Activated CD8-positive, alpha-beta memory T cell treated with anti-CD3 and anti-CD28 coated beads, Interleukin-2, amount 50 U/mL, for 1 hour (primary cell): ENCODE results near the gene MRPL38.

Experiments
- DNase-seq: peaks from one replicate; pipeline ENCODE4 v3.0.0-alpha.2; 2020; ENCODE audit errors: extremely low read depth

The MRPL38 gene

GRCh38 chr17:75919611-75920010 is 14.9 kb upstream of the MRPL38 start:
- no peak for DNase-seq

DNA sequence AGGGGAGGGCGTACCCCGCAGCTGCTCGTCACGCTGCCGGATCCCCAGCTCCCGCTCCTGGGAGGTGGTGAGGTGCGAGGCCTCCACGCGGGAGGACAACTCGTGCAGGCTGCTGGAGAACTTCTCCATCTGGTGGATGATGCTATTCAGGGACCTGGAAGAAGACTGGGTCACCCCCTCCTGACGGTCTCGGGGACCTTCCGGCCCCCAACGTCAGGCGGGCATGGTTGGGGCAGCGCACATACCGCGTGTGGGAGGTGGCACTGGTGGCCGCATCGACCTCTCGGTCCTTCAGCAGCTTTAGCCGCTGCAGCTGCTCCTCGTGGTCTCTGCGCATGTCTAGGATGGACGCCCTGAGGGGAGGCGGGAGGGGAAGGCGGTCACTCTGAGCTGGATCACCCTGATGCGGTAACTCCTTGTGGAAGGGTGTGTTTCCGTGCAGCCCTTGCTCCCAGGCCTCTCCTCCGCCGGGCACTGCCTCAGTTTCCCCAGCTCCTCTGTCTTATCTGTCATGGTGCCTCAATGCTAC is 13.3 kb upstream of the MRPL38 start:
- DNase-seq: no peak

- DNase-seq: no peak
Observed at GRCh38 chr17:75917141-75917916, 12.6 kb upstream of the MRPL38 start.

DNA sequence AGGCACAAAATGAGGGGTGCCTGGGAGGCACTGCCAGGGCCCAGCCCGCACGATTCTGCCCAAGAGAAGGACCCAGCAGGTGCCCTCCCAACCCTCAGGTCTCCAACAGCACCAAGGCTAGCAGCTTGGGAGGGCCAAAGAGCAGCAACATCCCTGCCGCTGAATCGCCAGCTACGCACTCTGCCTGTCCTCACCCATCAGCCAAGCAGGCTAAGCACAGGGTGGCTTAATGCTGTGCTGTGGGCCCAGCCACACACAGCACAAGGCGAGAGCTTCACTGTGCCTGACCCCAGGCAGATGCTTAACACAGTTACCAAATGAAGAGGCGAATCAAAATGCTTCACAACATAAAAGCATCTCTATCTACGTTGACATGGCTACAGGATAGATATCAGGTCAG is 10.6 kb upstream of the MRPL38 start:
- no peak for DNase-seq

- no peak for DNase-seq
Observed at GRCh38 chr17:75914643-75915267, 10.1 kb upstream of the MRPL38 start.

DNA sequence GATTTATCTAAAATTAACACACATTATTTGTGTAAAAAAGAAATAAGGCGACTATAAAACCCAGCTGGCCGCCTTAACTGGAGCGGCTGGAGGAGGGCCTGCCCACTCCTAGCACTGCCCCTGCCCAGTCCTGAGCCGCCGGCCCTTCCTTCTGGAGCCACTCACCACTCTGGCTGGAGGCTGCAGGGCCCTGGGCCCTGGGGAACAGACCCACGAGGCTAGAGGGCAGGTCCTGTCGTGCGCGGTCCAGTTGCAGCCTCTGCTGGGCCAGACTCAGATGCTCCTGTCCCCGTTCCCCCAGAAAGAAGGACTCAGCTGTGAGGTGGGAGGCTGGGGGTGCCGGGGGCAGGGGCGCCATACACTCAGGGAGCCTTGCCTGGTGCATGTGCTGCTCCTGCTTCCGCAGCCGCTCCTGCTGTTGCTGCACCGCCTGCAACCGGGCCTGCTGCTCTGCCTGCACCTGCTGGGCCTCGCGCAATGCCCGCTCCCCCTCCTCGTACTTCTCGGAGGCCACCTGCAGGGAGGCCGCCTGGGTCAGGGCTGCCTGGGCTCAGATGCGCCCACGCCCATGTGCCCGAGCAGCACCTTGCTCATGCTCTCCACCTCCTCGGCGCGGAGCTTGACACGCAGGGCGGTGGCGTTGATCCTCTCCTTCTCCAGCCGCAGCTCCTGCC is 9.0 kb upstream of the MRPL38 start:
- DNase-seq: no peak

DNA sequence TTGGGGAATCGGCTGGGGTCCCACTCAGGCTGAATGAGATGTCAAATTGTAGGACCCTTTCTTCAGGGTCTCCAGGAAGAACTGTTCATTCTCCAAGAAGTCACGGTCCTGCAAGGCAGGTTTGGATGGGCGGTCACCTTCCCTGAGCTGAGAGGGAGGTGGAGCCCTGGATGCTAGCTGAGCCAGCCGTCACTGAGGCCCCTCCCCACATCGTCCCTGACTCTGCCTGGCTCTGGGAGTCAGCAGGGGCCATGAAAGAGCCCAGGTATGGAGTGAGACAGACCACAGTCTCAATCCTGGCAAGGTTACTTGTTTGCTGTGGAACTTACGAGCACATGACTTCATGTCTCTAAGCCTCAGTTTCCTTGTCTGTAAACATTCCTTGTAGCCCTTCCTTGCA is 6.0 kb upstream of the MRPL38 start:
- DNase-seq: no peak

DNA sequence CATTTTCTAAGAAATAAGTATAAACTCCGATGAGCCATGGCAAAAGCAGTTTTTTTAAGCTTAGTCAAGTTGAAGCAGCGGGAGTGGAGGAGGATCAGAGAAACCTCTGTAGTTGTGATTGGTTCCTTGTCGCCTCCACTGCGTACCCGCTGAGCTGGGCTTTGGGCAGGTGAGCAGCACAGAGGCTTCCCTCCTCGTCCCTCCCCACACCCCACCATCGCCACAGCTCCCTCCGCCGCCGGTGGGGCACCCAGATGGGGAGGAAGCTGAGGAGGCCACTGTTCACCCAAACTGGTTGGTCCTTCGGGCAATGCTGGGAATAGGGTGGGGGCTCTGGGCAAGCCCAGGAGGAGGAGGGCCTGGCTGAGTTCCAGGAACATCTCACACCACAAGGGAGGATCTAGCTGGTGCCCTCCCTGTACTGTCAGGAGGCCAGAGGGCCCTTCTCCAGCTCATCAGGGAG is 5.2 kb upstream of the MRPL38 start:
- no peak for DNase-seq

GRCh38 chr17:75909051-75909811 is 4.5 kb upstream of the MRPL38 start:
- no peak for DNase-seq

GRCh38 chr17:75908201-75908600 is 3.5 kb upstream of the MRPL38 start:
- no peak for DNase-seq

DNA sequence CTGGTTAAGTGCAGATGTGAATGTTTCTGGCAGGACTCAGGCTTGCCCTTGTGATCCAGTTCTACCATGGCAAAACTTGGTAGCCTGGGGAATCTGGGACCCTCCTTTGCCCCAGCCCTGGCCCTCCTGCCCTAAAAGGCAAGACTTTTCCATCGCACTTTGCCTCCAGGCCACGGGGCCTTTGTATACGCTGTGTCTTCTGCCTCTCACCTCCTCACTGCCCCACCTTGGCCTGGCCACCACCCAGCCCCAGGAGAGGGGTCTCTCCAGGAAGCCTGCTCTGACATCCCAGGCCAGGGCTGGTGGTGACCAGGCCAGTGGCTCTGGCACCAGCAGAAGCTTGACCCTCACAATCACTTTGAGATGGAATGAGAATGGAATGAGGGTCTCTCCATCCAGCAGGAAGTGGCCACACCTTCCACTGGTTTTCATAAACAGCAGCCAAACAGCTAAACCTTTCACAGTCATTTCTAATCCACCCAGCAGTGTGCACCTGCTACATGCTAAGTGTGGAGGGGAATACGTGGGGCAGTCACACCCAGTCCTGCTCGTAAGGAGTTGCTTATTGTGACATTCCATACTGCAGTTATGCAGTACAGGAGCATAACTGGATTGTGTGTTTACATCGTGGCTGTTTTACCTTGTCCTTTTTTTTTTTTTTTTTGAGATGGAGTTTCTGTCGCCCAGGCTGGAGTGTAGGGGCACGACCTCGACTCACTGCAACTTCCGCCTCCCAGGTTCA is 1.6 kb upstream of the MRPL38 start:
- no peak for DNase-seq

GRCh38 chr17:75902406-75902805 is 2.3 kb downstream of the MRPL38 start:
- DNase-seq: no peak

- no peak for DNase-seq
Observed at GRCh38 chr17:75901727-75902126, 3.0 kb downstream of the MRPL38 start.

GRCh38 chr17:75900691-75901533 is 3.8 kb downstream of the MRPL38 start:
- no peak for DNase-seq

GRCh38 chr17:75899767-75900468 is 4.8 kb downstream of the MRPL38 start:
- no peak for DNase-seq

DNA sequence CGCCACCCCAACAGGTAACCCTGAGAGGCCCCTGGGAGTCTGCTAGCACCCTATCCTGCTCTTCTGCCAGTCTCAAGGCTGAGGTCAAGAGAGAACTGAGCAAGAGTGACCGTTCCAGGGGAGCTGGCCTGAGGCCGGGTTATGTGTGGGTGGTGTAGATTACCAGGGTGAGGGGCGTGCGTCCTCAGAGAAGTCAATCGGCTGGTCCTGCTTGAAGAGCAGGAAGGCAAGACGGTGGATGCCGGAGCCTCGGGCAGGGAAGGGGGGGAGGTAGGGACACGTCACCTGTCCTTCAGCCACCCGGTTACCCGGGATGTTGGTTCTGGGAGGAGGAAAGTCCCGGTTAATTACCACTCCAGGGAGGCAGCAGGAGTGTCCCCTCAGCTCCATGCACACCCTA is 5.3 kb downstream of the MRPL38 start:
- no peak for DNase-seq

DNA sequence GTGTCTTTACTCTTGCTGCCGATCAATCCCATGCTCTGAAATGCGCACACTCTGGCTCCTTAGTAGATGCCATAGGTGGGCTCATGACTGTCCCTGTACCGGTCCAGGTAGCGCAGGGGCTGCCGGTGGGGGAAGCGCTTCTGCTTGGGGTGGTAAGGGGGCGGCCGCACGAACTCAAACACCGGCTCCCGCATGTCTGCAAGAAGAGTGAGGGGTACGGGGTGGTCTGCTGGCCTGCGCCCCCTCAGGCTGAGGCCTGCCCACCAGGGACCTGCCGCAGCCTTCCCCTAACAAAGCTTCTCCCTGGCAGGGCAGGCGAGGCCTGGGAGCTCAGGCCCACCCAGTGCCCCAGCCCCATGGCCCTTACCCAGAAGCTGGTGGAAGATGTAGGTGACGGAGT is 5.9 kb downstream of the MRPL38 start:
- DNase-seq: no peak

DNA sequence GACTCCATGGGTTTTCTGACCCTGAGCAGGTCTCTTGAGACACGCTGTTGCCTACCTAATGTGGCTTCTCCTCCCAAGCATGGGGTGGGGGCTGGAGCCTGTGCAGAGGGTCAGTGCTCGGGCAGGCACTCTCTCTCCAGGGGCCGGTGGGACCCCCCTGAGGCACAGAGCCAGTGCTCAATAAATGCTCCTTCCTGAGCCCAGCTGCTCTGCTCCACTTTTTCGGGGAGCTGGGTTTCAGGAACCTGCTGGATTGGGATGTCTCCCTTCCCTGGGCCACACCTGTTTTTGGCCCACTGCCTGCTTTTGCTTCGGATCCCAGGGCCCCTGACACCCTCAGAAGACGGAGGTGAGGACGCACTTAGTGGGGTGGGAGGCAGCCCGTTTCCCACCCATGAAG is 6.6 kb downstream of the MRPL38 start:
- DNase-seq: no peak

- no peak for DNase-seq
Observed at GRCh38 chr17:75897160-75898019, 7.3 kb downstream of the MRPL38 start.
